HG02970 (cell line): ENCODE data around the gene FBXL13.
"Not testable (repeated sequence)": the region's sequence is repeated elsewhere in the genome, so short reads cannot be mapped to it uniquely, and the experiment has no call there.

Source experiments
- ATAC-seq: cut with Tn5 transposase; IDR thresholded peaks from one replicate; pipeline ENCODE4 v1.9.1; 2021; ENCODE audit warnings: mild to moderate bottlenecking, moderate library complexity, moderate number of reproducible peaks; ENCODE audit not compliant: unreplicated experiment, low FRiP score

The FBXL13 gene

DNA sequence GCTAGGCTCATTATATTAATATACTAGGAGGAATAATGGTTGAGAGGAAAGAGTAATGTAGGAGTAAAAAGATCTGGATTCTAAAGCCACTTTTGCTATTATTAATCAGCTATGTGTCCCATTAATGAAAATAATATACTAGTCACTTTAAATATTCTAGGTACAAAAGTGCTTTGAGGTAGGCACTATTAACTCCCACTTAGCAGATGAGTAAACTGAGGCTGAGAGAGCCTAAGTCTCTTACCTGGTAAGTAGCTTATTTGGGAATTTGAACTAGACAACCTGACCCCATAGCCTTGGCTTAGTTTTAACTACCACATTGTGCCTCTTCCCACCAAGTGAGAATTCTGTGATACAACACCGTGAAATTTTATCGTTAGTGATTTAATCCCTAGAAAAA is 6.3 kb upstream of the FBXL13 start:
- no peak for ATAC-seq

DNA sequence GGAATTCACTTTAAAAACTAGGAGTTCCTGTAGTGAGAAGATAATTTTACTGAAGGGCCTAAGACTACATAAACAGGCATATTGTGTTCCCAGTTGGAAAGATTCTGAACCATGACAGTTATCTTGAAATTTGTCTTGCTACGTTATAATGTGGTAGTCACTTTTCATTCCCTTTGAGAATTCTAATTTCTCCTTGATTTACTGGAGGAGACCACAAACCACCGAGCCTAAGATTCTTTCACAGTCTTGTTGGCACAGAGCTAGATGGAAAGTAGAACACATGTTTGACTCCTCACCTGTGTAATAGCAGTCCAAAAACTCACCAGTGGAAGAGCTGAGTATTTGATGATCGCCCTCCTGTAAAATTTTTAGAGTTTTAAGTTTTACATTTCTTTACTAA is 5.2 kb upstream of the FBXL13 start:
- ATAC-seq: no peak

DNA sequence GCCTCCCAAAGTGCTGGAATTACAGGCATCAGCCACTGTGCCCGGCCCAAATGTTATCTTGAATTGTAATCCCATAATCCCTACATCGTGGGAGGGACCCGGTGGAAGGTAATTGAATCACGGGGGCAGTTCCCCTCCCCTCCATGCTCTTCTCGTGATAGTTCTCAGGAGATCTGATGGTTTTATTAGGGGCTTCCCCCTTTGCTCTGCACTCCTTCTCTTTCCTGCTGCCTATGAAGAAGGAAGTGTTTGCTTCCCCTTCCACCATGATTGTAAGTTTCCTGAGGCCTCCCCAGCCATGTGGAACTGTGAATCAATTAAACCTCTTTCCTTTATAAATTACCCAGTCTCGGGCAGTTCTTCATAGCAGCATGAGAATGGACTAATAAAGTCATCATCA is 3.6 kb upstream of the FBXL13 start:
- ATAC-seq: not testable (repeated sequence)

DNA sequence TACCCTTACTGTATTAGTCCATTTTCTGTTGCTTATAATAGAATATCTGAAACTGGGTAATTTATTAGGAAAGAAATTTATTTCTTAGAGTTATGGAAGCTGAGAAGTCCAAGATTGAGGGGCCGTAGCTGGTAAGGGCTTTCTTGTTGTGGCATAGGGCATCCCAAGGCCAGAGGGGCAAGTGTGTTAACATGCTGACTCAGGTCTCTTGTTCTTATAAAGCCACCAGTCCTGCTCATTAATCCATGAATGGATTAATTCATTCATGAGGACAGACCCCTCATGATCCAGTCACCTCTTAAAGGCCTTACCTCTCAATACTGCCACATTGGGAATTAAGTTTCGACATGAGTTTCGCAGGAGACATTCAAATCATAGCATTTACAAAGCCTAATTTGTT is 2.7 kb upstream of the FBXL13 start:
- ATAC-seq: no peak

DNA sequence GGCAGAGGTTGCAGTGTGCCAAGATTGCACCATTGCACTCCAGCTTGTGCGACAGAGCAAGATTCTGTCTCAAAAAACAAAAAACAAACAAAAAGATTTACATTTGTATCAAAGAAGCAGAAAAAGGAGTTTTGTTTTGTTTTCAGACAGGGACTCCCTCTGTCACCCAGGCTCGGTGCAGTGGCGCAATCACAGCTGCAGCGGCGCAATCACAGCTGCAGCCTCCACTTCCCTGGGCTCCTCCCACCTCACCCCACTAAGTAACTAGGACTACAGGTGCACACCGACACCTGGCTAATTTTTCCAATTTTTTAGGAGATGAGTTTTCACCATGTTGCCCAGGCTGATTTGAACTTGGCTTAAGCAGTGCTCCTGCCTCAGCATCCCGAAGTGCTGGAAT is 2.2 kb upstream of the FBXL13 start:
- no peak for ATAC-seq

DNA sequence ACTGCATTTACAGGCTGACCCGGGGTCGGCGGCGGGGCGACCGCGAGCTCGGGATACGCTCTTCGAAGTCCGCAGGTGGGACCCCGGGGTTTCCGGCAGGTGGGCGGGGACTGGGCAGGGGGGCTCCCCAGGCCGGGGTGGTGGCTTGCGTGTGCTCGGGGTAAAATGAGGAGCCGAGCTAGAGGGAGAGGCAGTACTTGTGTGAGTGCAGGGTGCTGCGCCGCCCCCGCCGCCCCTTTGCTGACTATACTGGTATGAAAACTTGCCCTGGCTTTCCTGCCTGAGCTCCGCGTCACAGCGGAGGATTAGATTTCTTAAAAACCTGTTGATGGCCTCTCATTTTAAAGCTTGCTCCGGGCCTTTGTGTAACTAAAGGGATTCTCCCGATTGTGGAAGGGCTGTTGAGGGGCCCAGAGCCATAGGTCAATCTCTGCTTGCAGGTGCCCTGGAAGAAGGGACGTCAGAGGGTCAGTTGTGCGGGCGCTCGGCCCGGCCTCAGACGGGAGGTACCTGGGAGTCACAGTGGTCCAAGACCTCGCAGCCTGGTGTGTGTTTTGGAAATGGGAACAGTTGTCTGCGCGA is 832 bp upstream of the FBXL13 start:
- ATAC-seq: peak; percentile 50

DNA sequence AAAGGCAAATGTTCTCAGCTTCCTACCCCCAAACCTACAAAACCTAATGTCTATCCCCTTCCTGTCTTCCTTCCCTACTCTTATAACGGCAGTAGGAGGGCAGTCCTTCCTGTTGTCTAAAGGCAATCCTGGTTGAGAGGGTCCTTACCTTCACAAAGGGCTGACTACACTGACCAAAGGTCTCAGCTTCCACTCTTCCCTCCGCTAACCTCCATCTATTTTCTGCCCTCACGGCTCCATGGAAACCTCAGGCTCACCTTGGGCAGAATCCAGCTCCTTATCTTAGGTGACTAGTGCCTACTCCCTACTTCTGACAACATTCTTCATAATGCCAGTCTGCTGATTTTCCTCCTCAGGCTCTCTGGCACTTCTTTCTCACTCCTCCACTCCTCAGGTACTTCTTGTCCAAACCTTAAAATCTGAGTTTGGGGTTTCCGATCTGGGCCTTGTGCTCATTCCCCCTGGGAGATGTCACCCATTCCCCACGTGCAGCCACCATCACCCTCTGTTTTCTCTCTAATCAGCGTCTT is 542 bp downstream of the FBXL13 start:
- ATAC-seq: no peak

DNA sequence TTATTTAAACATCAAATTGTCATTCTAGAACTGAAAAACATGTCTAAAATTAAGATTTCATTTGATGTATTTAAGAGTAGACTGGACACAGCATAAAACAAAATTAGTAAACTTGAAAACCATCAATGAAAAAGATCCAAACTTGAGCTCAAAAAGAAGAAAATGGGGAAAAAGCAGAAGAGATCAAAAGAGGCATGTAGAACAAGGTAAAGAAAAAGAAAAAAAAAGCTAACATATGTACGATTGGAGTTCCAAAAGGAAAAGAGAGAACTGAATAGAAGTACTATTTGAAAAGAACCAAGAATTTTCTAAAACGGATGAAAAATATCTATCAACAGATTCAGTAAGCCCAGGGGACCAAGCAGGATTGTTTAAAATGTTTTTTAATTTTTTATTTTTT is 3.6 kb downstream of the FBXL13 start:
- no peak for ATAC-seq

DNA sequence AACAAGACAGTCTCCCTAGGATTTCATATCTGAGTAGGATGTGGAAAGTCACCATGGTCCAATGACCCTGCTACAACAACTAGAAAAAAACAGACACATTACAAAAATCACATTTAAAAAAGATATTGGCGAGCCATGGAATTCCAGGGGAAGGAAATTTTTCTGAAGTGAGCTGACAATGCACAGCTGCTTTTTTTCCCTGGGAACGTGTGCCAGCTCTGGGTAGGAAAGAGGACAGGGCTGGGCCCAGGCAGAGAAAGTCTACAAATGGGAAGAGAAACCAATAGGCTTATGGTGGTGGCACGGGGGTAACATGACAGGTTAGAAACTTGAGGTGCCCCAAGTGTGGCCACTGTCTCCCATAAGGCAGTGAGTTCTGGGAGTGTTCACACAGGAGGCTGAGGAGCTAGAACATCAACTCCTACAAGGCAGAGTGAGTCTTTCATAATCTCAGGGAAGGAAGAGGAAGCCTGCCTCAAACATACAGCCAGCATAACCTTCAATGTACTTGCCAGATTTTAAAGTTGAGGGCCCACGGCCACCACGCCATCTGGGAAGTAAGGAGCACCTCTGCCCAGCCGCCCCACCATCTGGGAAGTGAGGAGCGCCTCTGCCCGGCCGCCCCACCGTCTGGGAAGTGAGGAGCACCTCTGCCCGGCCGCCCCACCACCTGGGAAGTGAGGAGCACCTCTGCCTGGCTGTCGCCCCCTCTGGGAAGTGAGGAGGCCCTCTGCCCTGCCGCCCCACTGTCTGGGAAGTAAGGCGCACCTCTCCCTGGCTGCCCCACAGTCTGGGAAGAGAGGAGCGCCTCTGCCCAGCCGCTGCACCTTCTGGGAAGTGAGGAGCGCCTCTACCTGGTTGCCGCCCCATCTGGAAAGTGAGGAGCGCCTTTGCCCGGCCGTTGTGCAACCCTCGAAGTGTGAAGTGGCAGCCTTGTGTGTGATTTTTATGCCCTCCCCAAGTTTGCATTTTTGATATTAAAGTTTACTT is 5.9 kb downstream of the FBXL13 start:
- no peak for ATAC-seq

DNA sequence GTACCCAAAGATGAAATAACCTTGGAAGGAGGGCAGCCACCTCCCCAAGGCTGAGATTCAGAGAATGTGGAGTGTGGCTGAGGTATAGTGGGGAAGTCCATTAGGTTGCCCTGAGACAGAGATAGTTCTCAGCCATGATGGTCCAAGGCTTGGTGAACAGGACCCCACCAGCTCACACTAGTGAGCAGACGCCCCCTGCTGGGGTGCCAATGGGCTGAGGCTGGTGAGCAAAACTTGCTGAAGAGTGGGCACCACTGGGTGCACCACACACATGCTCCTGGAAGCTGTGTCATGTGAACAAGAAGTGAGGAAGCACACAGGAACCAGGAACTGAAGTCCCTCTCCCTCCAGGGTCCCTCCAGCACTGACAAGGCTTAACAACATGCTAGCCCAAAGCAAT is 8.9 kb downstream of the FBXL13 start:
- ATAC-seq: no peak

DNA sequence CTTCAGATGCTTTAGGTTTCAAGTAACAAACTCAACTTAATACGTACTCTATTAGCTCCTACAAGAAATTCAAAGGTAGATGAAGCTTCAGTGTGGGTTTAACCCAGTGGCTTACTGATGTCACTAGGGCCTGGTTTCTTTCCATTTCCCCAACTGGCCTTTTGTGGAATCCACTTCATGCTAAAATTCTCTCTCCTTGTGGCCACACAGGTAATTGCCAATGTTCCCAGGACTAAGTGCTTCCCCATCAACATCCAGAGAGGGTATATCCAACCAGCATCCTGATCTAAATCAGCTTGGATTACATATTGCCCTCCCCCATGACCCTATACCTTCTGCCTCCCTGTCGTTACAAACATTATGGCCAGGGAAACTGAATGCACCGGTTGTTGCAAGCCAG is 10.7 kb downstream of the FBXL13 start:
- no peak for ATAC-seq

DNA sequence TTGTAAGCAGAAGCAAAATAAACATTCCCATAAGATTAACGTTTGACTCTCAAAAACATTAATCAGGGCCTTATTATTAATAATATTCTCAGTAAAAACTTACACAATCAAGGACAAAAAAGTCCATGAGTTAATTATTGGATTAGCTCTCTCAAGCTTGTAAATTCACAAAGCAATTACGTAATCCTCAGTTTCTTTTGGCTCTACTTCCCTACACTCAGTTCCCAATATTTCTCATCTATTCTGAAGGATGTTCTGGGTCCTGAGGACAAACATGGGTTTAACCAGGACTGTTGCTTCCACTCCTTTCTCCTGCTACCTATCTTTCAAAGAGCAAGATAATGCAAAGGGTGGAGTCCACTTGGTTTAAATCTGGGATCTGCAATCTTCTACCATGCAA is 15.1 kb downstream of the FBXL13 start:
- ATAC-seq: no peak

DNA sequence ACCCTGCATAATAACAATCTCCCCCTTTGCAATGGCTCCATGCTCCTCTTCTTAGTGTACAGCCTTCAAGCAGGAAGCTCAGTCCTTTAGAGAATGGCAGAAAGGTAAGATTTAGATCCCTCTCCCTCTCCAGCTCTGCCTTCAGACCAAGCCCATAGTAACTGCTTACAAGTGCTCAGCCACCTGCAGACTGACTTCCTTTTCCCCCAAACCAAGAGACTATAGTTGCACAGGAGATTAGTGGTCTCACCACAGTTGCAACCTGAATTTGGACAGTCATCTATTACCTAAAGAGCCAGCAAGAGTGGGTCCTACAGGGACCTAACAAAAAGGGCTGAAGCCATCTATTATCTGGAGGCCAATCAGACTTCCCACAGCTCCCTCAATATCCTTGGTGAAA is 16.5 kb downstream of the FBXL13 start:
- no peak for ATAC-seq

DNA sequence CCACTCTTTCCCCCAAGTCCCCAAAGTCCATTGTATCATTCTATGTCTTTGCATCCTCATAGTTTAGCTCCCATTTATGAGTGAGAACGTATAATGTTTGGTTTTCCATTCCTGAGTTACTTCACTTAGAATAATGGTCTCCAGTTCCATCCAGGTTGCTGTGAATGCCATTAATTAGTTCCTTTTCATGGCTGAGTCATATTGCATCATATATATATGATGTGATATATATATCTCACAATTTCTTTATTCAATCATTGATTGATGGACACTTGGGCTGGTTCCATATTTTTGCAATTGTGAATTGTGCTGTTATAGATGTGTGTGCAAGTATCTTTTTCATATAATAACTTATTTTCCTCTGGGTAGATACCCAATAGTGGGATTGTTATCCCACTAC is 18.6 kb downstream of the FBXL13 start:
- not testable (repeated sequence) for ATAC-seq

DNA sequence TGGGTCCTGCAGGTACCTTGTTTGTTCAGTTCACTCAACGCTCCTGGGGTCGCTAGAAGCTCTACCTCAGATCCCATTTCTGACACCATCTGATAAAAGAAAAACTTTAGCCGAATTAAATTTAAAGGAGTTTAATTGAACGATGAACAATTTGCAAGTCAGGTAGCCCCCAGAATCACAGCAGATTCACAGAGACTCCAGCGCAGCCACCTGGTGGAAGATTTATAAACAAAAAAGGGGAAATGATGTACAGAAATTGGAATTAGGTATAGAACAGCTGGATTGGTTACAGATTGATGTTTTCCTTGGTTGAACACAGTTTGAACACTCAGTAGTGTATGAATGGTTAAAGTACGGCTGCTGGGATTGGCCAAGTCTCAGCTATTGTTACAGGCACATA is 23.1 kb downstream of the FBXL13 start:
- ATAC-seq: no peak

DNA sequence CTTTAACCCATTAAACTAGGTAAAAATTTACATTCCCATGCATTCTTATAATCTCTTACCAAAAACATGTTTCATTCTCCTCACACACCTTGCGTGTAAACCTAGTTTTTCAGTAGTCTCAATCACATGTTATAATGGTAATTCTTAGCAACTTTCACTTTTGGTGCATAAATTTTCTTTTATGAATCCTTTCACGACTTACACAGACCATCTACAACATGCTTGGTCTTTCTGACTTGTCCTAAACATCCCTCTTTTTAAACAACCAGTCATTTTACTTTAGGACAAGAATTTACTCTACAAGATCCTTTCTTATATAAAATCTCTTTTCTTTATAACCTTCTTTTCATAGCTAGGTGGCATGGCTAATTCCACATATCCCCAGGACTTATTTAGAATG is 25.8 kb downstream of the FBXL13 start:
- no peak for ATAC-seq

DNA sequence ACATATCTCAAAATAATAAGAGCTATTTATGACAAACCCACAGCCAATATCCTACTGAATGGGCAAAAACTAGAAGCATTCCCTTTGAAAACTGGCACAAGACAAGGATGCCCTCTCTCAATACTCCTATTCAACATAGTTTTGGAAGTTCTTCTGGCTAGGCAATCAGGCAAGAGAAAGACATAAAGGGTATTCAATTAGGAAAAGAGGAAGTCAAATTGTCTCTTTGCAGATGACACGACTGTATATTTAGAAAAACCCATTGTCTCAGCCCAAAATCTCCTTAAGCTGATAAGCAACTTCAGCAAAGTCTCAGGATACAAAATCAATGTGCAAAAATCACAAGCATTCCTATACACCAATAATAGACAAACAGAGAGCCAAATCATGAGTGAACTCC is 32.8 kb downstream of the FBXL13 start:
- not testable (repeated sequence) for ATAC-seq

DNA sequence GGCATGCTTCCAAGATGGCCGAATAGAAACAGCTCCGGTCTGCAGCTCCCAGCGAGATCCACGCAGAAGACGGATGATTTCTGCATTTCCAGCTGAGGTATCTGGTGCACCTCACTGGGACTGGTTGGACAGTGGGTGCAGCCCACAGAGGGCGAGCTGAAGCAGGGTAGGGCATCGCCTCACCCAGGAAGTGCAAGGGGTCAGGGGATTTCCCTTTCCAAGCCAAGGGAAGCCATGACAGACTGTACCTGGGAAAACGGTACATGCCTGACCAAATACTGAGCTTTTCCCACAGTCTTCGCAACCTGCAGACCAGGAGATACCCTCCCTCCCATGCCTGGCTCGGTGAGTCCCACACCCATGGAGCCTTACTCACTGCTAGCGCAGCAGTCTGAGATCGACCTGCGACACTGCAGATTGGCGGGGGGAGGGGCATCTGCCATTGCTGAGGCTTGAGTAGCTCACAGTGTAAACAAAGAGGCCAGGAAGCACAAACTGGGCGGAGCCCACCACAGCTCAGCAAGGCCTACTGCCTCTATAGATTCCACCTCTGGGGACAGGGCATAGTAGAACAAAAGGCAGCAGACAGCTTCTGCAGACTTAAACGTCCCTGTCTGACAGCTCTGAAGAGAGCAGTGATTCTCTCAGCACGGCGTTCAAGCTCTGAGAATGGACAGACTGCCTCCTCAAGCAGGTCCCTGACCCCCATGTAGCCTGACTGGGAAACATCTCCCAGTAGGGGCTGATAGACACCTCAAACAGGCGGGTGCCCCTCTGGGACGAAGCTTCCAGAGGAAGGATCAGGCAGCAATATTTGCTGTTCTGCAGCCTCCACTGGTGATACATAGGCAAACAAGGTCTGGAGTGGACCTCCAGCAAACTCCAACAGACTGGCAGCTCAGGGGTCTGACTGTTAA is 36.5 kb downstream of the FBXL13 start:
- not testable (repeated sequence) for ATAC-seq

DNA sequence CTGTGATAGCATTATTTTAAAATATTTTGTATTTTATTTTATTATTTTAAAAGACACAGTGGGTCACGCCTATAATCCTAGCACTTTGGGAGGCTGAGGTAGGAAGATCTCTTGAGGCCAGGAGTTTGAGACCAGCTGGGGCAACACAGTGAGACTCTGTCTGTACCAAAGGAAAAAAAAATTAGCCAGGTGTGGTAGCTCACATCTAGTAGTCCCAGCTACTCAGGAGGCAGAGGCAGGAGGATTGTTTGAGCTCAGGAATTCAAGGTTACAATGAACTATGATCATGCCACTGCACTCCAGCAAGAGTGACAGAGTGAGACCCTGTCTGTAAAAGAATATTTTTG is 37.1 kb downstream of the FBXL13 start:
- no peak for ATAC-seq

DNA sequence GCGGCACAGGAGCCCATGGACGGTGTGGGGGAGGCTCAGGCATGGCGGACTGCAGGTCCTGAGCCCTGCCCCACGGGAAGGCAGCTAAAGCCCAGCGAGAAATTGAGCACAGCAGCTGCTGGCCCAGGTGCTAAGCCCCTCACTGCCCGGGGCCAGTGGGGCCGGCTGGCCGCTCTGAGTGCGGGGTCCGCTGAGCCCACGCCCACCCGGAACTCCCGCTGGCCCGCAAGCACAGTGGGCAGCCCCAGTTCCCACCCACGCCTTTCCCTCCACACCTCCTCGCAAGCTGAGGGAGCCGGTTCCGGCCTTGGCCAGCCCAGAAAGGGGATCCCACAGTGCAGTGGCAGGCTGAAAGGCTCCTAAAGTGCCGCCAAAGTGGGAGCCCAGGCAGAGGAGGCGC is 40.3 kb downstream of the FBXL13 start:
- ATAC-seq: not testable (repeated sequence)

DNA sequence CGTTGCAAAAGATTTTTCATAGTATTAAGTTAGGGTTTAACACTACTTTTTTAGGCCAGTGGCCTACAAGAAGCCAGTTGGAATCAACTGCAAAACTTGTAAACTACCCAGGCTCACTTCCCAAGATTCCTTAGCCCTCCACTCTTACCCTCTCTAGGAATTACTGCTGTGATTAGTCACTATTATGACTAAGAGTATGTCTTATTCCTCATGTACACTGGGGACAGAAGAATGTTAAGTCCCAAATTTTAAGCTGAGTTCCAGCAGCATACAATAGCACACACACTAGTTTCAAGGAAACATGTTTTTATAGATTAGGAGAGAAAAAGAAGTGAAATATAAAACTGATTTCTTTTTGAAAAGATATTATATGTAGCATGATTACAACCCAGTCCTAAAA is 42.8 kb downstream of the FBXL13 start:
- ATAC-seq: no peak
